HG02885 (cell line): Measurements from ENCODE around the gene THSD4.

Source experiments
- ATAC-seq: cut with Tn5 transposase; IDR thresholded peaks from one replicate; pipeline ENCODE4 v1.9.1; 2021; ENCODE audit warnings: mild to moderate bottlenecking; ENCODE audit not compliant: unreplicated experiment, poor library complexity

The THSD4 gene

DNA sequence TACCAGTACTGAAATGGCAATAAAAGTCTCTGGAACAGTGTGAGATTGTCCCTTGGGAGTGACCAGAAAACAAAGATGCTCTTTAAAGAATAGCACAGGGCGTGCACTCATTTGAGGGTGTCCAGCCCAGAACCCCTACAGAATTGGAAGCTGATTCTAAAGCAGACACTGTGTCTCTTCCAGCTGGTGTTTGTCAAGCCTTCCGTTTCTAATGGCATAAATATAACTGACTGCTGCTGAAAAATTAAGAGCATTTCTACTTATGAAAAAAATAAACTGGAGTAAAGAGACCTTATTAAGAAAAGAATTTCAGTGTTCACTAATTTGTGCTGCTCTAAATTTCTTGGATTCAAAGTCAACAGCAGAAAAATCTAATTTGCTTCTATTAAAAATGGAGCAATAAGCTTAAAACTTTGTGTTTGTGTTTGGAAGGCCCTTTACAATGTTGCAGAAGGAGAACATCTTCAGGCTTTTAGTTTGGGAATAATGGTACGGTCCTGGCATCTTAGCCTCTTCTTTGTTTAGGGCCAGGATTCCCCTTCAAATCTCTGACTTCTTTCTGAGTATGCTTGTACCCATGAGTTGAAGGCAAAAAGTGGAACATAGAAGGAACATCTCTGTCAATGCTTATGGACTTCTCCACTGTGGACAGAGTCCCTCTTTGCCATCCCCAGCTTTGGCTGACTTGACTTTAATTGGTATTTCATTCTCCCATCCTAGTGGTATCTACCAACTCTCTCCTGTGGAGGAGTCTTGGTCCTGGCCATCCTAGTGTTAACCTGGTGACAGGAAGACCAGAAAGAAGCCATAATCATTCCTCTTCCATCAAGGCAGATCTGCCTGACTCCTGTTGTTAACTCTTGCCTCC is 65.9 kb downstream of the THSD4 start:
- no peak for ATAC-seq

- ATAC-seq = no peak
These were observed 67.3 kb downstream of the THSD4 start for GRCh38 chr15:71182522-71182921.

DNA sequence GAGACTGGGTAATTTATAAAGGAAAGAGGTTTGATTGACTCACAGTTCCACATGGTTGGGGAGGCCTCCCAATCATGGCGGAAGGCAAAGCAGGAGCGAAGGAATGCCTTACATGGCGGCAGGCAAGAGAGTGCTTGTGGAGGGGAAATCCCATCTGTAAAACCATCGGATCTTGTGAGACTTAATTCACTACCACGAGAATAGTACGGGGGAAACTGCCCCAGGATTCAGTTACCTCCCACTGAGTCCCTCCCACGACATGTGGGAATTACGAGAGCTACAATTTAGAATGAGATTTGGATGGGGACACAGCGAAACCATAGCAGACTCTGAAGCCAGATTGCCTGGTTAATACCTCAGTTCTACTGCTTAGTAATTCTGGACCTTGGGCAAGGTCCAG is 67.8 kb downstream of the THSD4 start:
- no peak for ATAC-seq

DNA sequence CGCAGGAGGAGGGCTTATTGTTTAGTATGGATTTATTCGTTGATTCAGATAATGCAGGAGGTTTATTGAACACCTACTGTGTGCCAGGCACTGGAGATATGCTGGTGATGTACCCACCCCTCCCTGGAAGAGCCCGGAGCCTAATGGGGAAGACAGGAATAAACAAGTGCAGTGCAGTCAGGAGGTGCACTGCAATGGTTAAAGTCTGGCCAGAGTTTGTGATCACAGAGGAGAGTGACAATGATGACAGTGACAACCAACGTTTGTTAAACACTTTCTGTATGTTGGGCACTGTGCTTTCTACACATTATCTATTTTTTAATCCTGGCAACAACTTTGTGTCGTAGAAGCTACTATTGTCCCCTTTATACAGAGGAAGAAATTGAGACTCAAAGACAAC is 70.4 kb downstream of the THSD4 start:
- no peak for ATAC-seq

GRCh38 chr15:71186267-71186666 is 71.0 kb downstream of the THSD4 start:
- no peak for ATAC-seq

DNA sequence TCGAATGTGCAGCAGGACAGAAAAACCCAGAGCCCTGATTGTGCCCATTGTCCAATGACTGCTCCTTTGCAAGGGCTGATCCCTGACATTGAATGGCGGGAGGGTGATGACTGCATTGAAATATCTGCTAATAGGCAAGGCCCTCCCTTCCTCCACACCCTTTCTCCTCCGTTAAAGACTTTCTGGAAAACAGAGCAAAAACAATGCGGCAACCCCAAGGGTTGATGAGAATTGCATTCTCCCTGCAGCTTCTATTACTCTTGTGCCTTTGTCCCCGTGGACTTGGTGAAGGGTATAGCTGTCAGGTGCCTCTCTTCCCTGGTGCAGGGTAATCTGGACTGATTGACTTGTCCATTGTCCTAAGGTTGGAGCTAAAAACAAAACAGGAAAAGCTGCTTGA is 71.8 kb downstream of the THSD4 start:
- ATAC-seq = no peak

DNA sequence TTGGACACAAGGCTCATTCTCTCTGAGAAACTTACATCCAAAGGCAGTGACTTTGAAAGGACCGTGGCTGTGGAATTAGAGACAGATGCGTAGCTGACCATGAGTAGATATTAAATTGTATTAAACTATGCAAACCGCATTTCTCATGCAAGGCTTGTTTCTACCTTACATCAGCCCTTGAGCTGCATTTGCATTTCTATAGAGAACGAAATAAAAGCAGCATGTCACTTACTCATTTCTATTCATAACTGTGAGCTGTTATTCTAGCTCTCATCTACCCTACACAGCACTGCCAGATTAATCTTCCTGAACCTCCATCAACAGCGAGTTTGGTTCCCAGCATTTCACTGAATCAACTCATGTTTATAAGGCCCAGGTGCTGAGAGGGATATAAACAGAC is 72.3 kb downstream of the THSD4 start:
- ATAC-seq = no peak

DNA sequence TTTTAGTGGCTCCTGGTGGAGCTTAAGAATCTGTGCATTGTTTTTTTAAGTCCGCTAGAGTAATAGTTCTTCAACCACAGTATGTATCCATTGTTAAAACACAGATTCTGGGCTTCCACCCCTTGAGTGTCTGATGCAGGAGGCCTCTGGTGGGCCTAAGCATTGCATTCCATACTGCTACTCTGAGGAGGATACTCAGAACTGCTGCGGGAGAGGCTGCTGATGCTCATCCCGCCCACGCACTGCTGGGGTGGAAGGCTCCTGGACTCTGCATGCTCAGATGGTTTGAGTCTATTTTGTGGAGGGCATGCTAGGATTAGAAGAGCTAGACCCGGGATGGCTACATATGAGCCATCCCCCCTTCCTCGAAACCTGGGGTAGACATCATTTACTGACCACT is 74.4 kb downstream of the THSD4 start:
- ATAC-seq = no peak

DNA sequence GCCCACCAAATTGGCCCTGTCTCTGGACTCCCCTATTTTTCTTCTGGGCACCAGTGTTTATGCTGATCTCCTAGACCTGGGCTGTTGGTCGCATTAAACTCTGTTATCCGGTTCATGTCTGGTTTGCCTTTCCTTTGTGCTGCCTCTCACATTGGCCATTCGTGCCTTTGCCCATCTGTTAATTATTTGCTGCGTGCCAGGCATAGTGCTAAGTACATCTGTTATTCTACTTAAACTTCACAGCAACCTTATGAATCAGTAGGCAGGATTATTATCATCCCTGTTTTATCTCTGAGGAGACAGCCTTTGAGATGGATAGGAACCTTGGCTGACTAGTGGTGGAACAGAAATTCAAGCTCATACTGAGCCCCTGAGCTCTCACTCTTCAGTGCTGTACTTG is 76.0 kb downstream of the THSD4 start:
- no peak for ATAC-seq

- no peak for ATAC-seq
These were observed 77.5 kb downstream of the THSD4 start for GRCh38 chr15:71192816-71193215.

GRCh38 chr15:71194286-71194685 is 79.0 kb downstream of the THSD4 start:
- no peak for ATAC-seq

DNA sequence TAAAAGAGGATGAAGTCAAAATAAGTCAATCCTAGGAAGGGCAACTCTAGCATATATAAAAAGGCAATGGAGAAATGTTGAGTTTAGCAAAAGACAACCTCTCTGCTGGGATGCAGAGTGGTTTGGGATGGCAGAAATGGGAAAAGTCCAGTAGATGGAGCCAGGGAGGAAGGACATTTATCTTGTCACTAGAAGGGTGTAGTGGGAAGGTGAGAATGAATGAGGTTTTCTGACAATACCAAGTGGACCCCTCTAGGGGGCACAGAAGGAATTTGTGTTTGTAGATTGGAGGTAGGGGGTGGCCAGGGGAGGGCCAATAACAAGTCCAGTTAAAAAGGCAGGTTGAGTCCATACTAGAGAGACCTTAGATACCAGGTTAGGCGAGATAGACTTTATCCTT is 80.0 kb downstream of the THSD4 start:
- ATAC-seq = no peak

GRCh38 chr15:71197620-71198019 is 82.3 kb downstream of the THSD4 start:
- ATAC-seq = no peak

GRCh38 chr15:71198846-71199245 is 83.6 kb downstream of the THSD4 start:
- ATAC-seq = no peak

DNA sequence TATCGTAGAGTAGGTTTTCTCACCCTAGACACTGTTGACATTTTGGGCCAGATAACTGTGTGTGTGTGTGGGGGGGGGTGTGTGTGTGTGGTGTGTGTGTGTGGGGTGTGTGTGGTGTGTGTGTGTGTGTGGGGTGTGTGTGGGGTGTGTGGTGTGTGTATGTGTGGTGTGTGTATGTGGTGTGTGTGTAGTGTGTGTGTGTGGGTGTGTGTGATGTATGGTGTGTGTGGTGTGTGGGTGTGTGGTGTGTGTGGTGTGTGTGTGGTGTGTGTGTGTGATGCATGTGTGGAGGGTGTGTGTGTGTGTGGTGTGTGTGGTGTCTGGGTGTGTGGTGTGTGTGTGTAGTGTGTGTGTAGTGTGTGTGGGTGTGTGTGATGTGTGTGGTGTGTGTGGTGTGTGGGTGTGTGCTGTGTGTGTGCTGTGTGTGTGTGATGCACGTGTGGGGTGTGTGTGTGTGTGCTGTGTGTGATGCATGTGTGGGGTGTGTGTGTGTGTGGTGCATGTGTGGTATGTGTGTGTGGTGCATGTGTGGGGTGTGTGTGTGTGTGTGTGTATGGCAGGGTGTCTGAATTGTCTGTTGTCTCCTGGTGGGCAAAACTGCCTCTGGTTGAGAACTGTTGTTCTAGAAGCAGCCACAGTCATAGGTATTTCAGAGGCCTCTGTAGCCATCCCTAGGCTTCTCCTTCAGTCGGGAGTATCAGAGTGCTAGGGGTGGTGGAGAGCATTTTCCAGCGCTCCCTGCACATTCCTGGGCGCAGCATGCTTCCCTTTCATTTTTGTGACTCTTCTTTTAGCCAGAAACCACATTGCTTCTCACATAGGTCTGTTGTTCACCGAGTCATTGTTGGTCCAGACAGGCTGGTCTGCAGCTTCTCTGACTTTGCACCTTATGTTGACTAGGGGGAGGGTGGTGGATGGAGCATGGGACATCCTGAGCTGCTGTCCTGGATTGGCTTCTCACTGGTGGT is 84.4 kb downstream of the THSD4 start:
- no peak for ATAC-seq

GRCh38 chr15:71201477-71201876 is 86.2 kb downstream of the THSD4 start:
- ATAC-seq = no peak

DNA sequence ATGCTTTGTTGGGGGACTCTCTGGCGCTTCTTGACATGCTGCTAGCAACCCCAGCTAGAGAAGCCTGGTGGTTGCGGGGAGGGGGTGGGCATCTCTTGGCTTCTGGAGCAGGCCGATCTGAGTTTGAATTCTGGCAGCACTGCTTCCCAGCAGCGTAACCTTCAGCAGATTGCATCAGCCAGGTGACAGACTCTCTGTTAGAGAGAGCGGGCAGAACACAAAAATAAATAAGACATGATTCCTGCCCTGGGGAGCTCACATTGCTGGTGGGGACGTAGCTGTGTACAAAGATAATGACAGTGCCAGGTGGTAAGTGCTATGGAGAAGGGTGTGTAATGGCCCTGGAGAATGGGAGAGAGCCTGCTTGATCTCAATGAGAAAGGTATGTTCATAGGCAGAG is 87.4 kb downstream of the THSD4 start:
- no peak for ATAC-seq

- ATAC-seq = no peak
These were observed 88.6 kb downstream of the THSD4 start for GRCh38 chr15:71203586-71204474.

DNA sequence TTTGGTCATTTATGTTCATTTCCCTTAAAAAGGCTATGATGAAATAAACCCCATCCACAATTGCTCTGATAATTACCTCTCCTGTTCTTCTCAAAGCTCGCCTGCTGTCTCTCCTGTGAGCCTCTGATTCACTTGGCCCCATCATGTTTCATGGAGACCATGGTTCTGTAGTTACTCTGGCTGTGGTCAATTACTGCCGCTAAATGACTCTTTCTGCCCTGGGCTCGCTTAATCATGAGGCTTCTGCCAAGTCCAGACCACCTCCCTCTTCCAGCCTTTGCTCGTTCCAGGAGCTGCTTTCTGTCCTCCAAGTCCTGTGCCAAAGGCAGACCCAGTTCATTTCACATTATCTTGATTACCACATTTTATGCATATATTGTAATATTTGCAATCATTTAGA is 91.9 kb downstream of the THSD4 start:
- no peak for ATAC-seq

DNA sequence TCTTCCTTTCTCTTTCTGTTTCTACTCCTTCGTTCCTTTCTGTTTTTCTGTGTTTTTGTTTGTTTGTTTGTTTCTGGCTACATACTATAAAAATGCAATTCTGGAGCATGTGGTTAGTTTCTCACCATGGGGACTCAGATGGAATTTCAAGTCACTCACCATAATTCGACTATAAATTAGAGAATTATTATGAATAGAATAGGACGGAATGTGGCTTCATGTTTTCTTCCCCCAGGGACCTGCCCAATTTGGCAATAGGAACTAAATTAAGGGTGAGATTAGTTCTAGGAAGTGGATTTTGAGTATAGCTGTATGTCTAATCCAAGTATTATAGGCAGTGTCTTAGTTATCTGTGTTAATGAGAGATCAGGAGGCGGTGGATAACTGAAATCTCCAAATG is 96.9 kb downstream of the THSD4 start:
- ATAC-seq = no peak
